SK-N-SH treated with all-trans-retinoic acid at 6 μM for 48 hours (cell line): ENCODE measurements around the gene MCHR2.

Experiments
- ATAC-seq: fragments of 200-7000 bp; cut with Tn5 transposase; 3 replicates; pipeline ENCODE4 v1.9.1; 2020; ENCODE audit warnings: mild to moderate bottlenecking, moderate library complexity
- ARNTL ChIP-seq: fragments of 450-650 bp; formaldehyde crosslinking; IDR thresholded peaks from 2 replicates; pipeline ENCODE4 v1.5.0; 2020; ENCODE audit warnings: low read depth, mild to moderate bottlenecking, moderate library complexity, borderline replicate concordance
- BACH2 ChIP-seq: fragments of 250-450 bp; sonication (Bioruptor Pico); IDR thresholded peaks from 2 replicates; pipeline ENCODE4 v1.9.0; 2021; ENCODE audit warnings: mild to moderate bottlenecking, borderline replicate concordance
- CSDC2 ChIP-seq: fragments of 250-450 bp; sonication (Bioruptor Pico); IDR thresholded peaks from 2 replicates; pipeline ENCODE4 v1.5.0; 2020; ENCODE audit warnings: mild to moderate bottlenecking, moderate library complexity
- ESRRG ChIP-seq: fragments of 250-450 bp; sonication (Bioruptor Pico); IDR thresholded peaks from 2 replicates; pipeline ENCODE4 v1.6.1; 2021; ENCODE audit warnings: mild to moderate bottlenecking
- GLIS3 ChIP-seq: fragments of 250-450 bp; sonication (Bioruptor Pico); IDR thresholded peaks from 2 replicates; pipeline ENCODE4 v1.5.0; 2020; ENCODE audit warnings: mild to moderate bottlenecking, moderate library complexity
- ISL1 ChIP-seq: fragments of 250-450 bp; sonication (Bioruptor Pico); IDR thresholded peaks from 2 replicates; pipeline ENCODE4 v2.1.2; 2022; ENCODE audit warnings: mild to moderate bottlenecking, moderate library complexity
- OSR1 ChIP-seq: fragments of 250-450 bp; sonication (Bioruptor Pico); IDR thresholded peaks from 2 replicates; pipeline ENCODE4 v1.8.0; 2022; ENCODE audit warnings: moderate library complexity, mild to moderate bottlenecking, inconsistent platforms
- PPARA ChIP-seq: fragments of 250-450 bp; sonication (Bioruptor Pico); IDR thresholded peaks from 2 replicates; pipeline ENCODE4 v1.5.0; 2020; ENCODE audit warnings: mild to moderate bottlenecking, borderline replicate concordance
- RARB ChIP-seq: fragments of 250-450 bp; sonication (Bioruptor Pico); IDR thresholded peaks from 2 replicates; pipeline ENCODE4 v1.8.0; 2021; ENCODE audit warnings: mild to moderate bottlenecking, moderate library complexity
- SNAI2 ChIP-seq: fragments of 250-450 bp; sonication (Bioruptor Pico); IDR thresholded peaks from 2 replicates; pipeline ENCODE4 v1.5.0; 2020; ENCODE audit warnings: mild to moderate bottlenecking, moderate library complexity
- TCF4 ChIP-seq: fragments of 250-450 bp; sonication (Bioruptor Pico); IDR thresholded peaks from 2 replicates; pipeline ENCODE4 v1.8.0; 2021; ENCODE audit warnings: mild to moderate bottlenecking, moderate library complexity, borderline replicate concordance
- TOX ChIP-seq: fragments of 250-450 bp; sonication (Bioruptor Pico); IDR thresholded peaks from 2 replicates; pipeline ENCODE4 v1.8.0; 2021; ENCODE audit warnings: mild to moderate bottlenecking, moderate library complexity, borderline replicate concordance
- ZC3H10 ChIP-seq: fragments of 250-450 bp; sonication (Bioruptor Pico); IDR thresholded peaks from 2 replicates; pipeline ENCODE4 v1.5.1; 2021; ENCODE audit warnings: mild to moderate bottlenecking, moderate library complexity
- ZFP3 ChIP-seq: fragments of 250-450 bp; sonication (Bioruptor Pico); IDR thresholded peaks from 2 replicates; pipeline ENCODE4 v1.5.0; 2020; ENCODE audit warnings: mild to moderate bottlenecking, moderate library complexity
- ZFP30 ChIP-seq: fragments of 450-650 bp; formaldehyde crosslinking; IDR thresholded peaks from 2 replicates; pipeline ENCODE4 v1.5.0; 2022; ENCODE audit warnings: mild to moderate bottlenecking, moderate library complexity
- ZNF565 ChIP-seq: fragments of 450-650 bp; formaldehyde crosslinking; conservative IDR thresholded peaks from 2 replicates; pipeline ENCODE4 v1.5.0; 2020; ENCODE audit warnings: low read depth, mild to moderate bottlenecking, moderate library complexity
- ZNF70 ChIP-seq: fragments of 450-650 bp; formaldehyde crosslinking; IDR thresholded peaks from 2 replicates; pipeline ENCODE4 v1.5.0; 2020; ENCODE audit warnings: mild to moderate bottlenecking, moderate library complexity
- ZNF8 ChIP-seq: fragments of 450-650 bp; formaldehyde crosslinking; IDR thresholded peaks from 2 replicates; pipeline ENCODE4 v1.5.0; 2020; ENCODE audit warnings: mild to moderate bottlenecking, moderate library complexity
- TF ChIP-seq, protein P1 (sequence below): fragments of 250-450 bp; sonication (Bioruptor Pico); IDR thresholded peaks from 2 replicates; pipeline ENCODE4 v1.8.0; 2020; ENCODE audit warnings: mild to moderate bottlenecking, moderate library complexity, borderline replicate concordance
- TF ChIP-seq, protein P2 (sequence below): fragments of 250-450 bp; sonication (Bioruptor Pico); IDR thresholded peaks from 2 replicates; pipeline ENCODE4 v1.5.1; 2020; ENCODE audit warnings: low read depth, mild to moderate bottlenecking, moderate library complexity
- TF ChIP-seq, protein P3 (sequence below): fragments of 250-450 bp; sonication (Bioruptor Pico); IDR thresholded peaks from 2 replicates; pipeline ENCODE4 v1.8.0; 2021; ENCODE audit warnings: low read depth, mild to moderate bottlenecking, moderate library complexity, borderline replicate concordance
- TF ChIP-seq, protein P4 (sequence below): fragments of 250-450 bp; sonication (Bioruptor Pico); IDR thresholded peaks from 2 replicates; pipeline ENCODE4 v1.5.0; 2020; ENCODE audit warnings: mild to moderate bottlenecking, moderate library complexity

Gene MCHR2

DNA sequence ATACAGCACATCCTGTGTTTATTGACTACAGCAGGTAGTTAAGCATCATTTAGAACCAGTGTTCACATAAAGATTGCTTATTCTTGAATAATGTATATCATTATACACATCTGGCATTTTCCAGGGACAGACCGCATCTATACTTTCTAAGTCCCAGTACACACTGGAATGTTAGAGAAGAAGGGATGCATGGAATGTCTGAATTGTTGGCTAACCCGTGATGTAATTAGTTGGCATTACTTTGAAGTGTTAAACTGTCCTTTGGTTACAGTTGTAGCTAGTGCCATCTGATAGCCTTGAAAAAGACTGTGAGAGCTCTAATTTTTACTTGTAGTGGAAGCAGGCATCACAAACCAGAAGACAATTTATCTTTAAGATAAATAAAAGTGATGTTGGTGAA is 29.8 kb upstream of the MCHR2 start:
- no peak for TF ChIP-seq CSDC2 (CRISPR knock-in tag)
- TF ChIP-seq ESRRG (CRISPR knock-in tag): no peak
- no peak for TF ChIP-seq BACH2
- no peak for TF ChIP-seq OSR1 (CRISPR knock-in tag)
- TF ChIP-seq ISL1: no peak
- no peak for TF ChIP-seq ZNF565 (CRISPR knock-in tag)
- no peak for TF ChIP-seq ZNF8 (CRISPR knock-in tag)
- TF ChIP-seq, protein P1, sequence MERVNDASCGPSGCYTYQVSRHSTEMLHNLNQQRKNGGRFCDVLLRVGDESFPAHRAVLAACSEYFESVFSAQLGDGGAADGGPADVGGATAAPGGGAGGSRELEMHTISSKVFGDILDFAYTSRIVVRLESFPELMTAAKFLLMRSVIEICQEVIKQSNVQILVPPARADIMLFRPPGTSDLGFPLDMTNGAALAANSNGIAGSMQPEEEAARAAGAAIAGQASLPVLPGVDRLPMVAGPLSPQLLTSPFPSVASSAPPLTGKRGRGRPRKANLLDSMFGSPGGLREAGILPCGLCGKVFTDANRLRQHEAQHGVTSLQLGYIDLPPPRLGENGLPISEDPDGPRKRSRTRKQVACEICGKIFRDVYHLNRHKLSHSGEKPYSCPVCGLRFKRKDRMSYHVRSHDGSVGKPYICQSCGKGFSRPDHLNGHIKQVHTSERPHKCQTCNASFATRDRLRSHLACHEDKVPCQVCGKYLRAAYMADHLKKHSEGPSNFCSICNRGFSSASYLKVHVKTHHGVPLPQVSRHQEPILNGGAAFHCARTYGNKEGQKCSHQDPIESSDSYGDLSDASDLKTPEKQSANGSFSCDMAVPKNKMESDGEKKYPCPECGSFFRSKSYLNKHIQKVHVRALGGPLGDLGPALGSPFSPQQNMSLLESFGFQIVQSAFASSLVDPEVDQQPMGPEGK (CRISPR knock-in tag): no peak
- TF ChIP-seq SNAI2 (CRISPR knock-in tag): no peak
- no peak for TF ChIP-seq ZNF70
- TF ChIP-seq PPARA (CRISPR knock-in tag): no peak
- TF ChIP-seq, all 23 proteins: peak for 0
- ATAC-seq: no peak

DNA sequence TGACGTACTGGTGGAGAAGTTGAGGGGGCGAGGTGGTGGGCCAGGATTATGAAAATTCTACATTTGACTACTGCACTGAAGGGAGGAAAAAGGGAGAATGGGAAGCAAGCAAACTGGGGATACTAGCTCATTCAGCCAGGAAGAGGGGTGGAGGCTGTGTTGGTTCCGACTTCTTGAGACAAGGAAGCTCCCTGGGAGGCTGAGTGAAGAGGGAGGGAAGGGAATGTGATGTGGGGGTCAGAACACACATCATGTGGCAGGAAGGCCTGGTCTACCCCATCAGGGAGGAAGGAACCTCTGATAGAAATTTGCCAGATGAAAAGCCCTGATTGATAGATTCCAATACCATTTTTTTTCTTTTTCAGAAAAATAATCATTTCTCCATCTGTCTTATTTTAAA is 28.8 kb upstream of the MCHR2 start:
- ATAC-seq: no peak
- no peak for TF ChIP-seq ZNF8 (CRISPR knock-in tag)
- no peak for TF ChIP-seq ISL1
- TF ChIP-seq ZFP3 (CRISPR knock-in tag): no peak
- no peak for TF ChIP-seq RARB (CRISPR knock-in tag)
- TF ChIP-seq ZNF70: no peak
- TF ChIP-seq ESRRG (CRISPR knock-in tag): no peak
- TF ChIP-seq CSDC2 (CRISPR knock-in tag): no peak
- no peak for TF ChIP-seq ZC3H10
- TF ChIP-seq, protein P1 (CRISPR knock-in tag): no peak
- no peak for TF ChIP-seq ARNTL (CRISPR knock-in tag)
- TF ChIP-seq, protein P2, sequence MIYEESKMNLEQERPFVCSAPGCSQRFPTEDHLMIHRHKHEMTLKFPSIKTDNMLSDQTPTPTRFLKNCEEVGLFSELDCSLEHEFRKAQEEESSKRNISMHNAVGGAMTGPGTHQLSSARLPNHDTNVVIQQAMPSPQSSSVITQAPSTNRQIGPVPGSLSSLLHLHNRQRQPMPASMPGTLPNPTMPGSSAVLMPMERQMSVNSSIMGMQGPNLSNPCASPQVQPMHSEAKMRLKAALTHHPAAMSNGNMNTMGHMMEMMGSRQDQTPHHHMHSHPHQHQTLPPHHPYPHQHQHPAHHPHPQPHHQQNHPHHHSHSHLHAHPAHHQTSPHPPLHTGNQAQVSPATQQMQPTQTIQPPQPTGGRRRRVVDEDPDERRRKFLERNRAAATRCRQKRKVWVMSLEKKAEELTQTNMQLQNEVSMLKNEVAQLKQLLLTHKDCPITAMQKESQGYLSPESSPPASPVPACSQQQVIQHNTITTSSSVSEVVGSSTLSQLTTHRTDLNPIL: no peak
- TF ChIP-seq, protein P3, sequence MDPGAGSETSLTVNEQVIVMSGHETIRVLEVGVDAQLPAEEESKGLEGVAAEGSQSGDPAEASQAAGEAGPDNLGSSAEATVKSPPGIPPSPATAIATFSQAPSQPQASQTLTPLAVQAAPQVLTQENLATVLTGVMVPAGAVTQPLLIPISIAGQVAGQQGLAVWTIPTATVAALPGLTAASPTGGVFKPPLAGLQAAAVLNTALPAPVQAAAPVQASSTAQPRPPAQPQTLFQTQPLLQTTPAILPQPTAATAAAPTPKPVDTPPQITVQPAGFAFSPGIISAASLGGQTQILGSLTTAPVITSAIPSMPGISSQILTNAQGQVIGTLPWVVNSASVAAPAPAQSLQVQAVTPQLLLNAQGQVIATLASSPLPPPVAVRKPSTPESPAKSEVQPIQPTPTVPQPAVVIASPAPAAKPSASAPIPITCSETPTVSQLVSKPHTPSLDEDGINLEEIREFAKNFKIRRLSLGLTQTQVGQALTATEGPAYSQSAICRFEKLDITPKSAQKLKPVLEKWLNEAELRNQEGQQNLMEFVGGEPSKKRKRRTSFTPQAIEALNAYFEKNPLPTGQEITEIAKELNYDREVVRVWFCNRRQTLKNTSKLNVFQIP: no peak

DNA sequence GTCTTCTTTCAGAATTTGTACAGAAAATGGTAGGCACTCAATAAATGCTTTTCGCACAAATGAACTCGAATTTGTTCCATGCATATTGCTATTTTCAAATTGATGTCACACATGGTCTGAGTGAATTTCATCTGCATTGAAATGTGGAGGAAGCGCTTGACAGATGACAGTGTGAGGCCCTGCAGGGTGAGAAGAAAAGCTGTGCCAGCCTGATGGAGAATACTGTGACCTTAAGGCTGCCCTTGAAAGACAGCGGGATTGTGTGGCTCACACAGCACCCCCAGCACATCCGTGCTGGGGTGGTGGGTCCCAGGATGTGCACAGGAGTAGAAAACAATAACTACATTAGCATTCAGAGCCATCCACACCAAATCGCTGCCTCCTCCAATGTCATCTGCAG is 14.8 kb upstream of the MCHR2 start:
- ATAC-seq: no peak
- no peak for TF ChIP-seq TCF4 (CRISPR knock-in tag)
- no peak for TF ChIP-seq ISL1
- no peak for TF ChIP-seq ARNTL (CRISPR knock-in tag)
- TF ChIP-seq OSR1 (CRISPR knock-in tag): no peak
- no peak for TF ChIP-seq TOX
- no peak for TF ChIP-seq BACH2
- TF ChIP-seq RARB (CRISPR knock-in tag): no peak
- no peak for TF ChIP-seq ZFP3 (CRISPR knock-in tag)
- no peak for TF ChIP-seq PPARA (CRISPR knock-in tag)
- TF ChIP-seq, protein P3: no peak
- no peak for TF ChIP-seq SNAI2 (CRISPR knock-in tag)
- no peak for TF ChIP-seq ZFP30 (CRISPR knock-in tag)
- no peak for TF ChIP-seq ESRRG (CRISPR knock-in tag)

DNA sequence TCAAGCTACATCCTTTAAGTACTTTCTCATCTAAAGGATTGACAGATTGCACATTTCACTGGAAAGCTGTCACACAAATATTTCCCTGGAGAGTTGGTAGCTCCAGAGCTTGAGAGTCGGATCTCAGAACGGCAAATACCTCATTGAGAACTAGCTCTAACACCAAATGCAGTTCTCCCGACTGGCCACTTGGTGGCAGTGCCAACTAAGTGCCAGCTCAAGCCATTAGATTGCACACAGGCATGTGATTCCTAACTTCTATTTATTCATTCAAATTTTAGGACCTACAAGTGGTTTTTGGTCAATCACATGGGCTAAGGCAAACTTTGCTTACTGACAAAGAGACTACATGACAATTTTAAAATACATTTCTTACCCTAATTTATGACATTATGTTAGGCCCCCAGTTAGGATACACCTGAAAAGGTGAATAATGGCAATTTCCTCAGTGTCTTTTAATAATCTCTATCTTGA is 7.9 kb upstream of the MCHR2 start:
- TF ChIP-seq SNAI2 (CRISPR knock-in tag) (no peak), ISL1 (no peak), GLIS3 (CRISPR knock-in tag) (no peak), ZFP3 (CRISPR knock-in tag) (no peak), CSDC2 (CRISPR knock-in tag) (no peak), ESRRG (CRISPR knock-in tag) (no peak)
- TF ChIP-seq, protein P4, sequence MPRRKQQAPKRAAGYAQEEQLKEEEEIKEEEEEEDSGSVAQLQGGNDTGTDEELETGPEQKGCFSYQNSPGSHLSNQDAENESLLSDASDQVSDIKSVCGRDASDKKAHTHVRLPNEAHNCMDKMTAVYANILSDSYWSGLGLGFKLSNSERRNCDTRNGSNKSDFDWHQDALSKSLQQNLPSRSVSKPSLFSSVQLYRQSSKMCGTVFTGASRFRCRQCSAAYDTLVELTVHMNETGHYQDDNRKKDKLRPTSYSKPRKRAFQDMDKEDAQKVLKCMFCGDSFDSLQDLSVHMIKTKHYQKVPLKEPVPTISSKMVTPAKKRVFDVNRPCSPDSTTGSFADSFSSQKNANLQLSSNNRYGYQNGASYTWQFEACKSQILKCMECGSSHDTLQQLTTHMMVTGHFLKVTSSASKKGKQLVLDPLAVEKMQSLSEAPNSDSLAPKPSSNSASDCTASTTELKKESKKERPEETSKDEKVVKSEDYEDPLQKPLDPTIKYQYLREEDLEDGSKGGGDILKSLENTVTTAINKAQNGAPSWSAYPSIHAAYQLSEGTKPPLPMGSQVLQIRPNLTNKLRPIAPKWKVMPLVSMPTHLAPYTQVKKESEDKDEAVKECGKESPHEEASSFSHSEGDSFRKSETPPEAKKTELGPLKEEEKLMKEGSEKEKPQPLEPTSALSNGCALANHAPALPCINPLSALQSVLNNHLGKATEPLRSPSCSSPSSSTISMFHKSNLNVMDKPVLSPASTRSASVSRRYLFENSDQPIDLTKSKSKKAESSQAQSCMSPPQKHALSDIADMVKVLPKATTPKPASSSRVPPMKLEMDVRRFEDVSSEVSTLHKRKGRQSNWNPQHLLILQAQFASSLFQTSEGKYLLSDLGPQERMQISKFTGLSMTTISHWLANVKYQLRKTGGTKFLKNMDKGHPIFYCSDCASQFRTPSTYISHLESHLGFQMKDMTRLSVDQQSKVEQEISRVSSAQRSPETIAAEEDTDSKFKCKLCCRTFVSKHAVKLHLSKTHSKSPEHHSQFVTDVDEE: no peak
- peak; percentile 97 for ATAC-seq
